HS-27A (cell line): Measurements from ENCODE around the gene CHST4.
"Not testable (repeated sequence)": the region's sequence is repeated elsewhere in the genome, so short reads cannot be mapped to it uniquely, and the experiment has no call there.

Experiments
- DNase-seq: peaks from one replicate; pipeline ENCODE4 v3.0.0-alpha.2; 2012; ENCODE audit warnings: low read depth, missing footprints

Gene CHST4

GRCh38 chr16:71524566-71525553 is 1.4 kb upstream of the CHST4 start:
- no peak for DNase-seq

DNA sequence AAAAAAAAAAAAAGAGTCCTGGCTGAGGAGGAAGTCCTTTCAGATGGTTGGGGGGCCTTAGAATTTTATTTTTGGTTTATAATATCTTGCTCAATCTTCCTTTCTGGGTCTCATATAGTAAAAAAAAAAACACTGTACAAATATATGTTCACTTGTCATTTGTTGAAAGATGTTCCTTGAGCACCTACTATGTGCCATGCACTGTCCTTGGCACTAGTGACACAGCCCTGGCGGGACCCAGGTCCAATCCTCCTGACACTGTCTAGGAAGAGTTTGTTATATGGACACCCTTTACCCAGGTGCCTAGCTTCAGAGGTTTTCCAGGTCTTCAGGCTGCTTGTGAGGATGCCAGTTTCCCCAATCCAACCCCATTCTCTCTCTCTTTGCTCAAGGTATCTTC is 2.0 kb downstream of the CHST4 start:
- no peak for DNase-seq

- no peak for DNase-seq
Observed at GRCh38 chr16:71528863-71529262, 2.6 kb downstream of the CHST4 start.

GRCh38 chr16:71532366-71532765 is 6.1 kb downstream of the CHST4 start:
- no peak for DNase-seq

DNA sequence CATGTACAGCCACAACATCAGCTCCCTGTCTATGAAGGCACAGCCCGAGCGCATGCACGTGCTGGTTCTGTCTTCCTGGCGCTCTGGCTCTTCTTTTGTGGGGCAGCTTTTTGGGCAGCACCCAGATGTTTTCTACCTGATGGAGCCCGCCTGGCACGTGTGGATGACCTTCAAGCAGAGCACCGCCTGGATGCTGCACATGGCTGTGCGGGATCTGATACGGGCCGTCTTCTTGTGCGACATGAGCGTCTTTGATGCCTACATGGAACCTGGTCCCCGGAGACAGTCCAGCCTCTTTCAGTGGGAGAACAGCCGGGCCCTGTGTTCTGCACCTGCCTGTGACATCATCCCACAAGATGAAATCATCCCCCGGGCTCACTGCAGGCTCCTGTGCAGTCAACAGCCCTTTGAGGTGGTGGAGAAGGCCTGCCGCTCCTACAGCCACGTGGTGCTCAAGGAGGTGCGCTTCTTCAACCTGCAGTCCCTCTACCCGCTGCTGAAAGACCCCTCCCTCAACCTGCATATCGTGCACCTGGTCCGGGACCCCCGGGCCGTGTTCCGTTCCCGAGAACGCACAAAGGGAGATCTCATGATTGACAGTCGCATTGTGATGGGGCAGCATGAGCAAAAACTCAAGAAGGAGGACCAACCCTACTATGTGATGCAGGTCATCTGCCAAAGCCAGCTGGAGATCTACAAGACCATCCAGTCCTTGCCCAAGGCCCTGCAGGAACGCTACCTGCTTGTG is 10.7 kb downstream of the CHST4 start:
- DNase-seq, result no peak

DNA sequence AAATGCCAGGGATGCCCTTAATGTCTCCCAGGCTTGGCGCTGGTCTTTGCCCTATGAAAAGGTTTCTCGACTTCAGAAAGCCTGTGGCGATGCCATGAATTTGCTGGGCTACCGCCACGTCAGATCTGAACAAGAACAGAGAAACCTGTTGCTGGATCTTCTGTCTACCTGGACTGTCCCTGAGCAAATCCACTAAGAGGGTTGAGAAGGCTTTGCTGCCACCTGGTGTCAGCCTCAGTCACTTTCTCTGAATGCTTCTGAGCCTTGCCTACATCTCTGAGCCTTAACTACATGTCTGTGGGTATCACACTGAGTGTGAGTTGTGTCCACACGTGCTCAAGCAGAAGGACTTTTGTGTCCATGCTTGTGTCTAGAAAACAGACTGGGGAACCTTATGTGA is 11.4 kb downstream of the CHST4 start:
- DNase-seq, result no peak

GRCh38 chr16:71542377-71542776 is 16.2 kb downstream of the CHST4 start:
- no peak for DNase-seq

- DNase-seq, result no peak
Observed at GRCh38 chr16:71547168-71547567, 20.9 kb downstream of the CHST4 start.

DNA sequence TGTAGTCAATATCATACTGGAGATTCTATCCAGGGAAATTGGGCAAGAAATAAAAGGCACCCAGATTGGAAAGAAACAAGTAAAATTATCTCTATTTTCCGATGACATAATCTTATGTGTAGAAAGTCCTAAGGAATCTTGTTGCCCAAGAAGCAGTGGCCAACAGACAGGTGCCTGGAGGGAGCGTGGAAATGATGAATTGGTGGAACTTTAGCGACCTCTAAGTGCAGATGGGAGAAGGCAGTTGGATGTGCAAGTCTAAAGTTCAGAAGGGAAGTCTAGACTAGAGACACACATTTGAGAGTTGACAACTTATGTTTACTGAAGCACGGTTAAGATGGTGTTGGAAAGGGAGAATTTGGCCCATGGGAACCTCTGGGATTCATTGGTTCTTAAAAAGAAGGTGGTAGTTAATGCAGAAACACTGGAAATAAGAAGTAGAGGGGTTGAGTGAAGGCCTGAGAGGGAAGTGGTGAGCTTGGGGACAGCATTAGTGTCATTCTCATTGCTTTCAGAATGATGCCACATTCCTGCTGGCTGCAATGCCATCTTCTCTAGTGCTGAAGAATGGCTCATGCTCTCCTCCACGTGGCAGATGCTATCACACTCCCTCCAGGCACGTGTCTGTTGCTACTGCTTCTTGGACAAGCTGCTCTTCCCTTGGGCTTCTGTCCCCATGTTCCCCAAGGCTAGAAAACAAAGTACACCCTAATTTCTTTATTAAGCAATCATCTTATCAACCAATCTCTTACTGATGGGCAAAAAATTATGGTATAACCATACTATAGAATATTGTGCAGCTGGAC is 26.7 kb downstream of the CHST4 start:
- no peak for DNase-seq

- DNase-seq, result no peak
Observed at GRCh38 chr16:71555230-71555891, 29.1 kb downstream of the CHST4 start.

- no peak for DNase-seq
Observed at GRCh38 chr16:71557299-71557698, 31.1 kb downstream of the CHST4 start.

DNA sequence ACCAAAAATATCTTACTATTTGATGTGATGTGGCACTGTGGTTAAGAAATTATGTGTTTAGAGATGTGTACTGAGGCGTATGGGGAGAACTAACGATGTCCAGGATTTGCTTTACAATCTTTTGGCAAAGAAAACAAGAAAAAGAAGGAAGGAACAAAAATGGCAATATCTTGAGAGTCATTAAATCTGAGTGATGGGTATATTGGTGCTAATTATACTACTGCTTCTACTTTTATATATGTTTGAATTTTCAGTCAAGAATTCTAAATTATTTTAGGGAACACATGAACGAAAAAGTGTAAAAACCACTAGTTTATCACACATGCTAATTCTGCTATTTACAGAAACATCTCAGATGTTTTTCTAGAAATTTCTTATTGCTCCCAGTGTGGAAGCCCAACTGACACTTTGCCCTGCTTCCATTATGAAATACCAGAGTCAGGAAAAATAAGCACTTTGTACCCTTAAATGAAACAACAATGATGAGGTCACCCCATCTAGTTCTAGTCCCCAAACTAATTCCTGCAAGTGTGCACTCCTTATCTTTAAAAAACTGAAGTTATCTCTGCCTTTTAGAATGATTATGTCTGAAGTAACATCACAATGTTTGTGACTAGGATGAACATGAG is 31.8 kb downstream of the CHST4 start:
- no peak for DNase-seq

DNA sequence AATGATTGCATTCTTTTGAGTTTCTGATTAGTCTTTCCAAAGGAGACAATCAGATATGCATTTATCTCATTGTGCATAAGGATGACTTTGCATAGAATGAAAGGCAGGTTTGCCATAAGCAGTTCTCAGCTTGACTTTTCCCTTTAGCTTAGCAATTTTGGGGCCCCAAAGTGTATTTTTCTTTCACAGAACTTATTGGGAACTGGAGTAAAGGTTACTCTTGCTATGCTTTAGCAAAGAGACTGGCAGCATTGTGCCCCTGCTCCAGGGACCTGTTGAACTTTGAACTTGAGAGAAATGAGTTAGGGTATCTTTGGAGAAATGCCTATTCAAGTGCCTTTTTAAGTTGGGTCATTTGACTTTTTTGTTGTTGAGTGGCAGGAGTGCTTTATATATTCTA is 33.6 kb downstream of the CHST4 start:
- no peak for DNase-seq

DNA sequence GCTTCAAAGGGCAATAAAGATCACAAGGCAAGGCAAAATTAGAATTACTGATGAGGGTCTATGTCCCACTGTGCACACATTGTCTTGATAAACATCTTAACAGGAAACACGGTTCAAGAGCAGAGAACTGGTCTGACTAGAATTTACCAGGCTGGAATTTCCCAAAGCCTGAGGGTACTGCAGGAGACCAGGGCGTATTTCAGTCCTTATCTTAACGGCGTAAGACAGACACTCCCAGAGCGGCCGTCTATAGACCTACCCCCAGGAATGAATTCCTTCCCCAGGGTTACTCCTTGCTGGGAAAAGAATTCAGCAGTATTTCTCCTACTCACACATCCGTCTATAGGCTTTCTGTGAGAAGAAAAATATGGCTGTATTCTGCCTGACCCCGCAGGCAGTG is 35.7 kb downstream of the CHST4 start:
- DNase-seq, result not testable (repeated sequence)

DNA sequence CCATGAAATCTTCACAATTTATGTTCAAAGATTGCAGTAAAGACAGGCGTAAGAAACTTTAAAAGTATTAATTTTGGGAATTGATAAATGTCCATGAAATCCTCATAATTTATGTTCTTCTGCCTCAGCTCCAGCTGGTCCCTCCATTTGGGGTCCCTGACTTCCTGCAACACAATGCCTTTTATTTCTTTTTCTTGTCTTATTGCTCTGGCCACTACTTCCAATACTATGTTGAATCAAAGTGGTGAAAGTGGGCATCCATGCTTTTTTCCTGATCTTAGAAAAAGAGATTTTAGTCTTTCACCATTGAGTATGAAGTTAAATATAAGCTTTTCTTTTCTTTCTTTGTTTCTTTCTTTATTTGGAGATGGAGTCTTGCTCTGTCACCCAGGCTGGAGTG is 36.3 kb downstream of the CHST4 start:
- no peak for DNase-seq

DNA sequence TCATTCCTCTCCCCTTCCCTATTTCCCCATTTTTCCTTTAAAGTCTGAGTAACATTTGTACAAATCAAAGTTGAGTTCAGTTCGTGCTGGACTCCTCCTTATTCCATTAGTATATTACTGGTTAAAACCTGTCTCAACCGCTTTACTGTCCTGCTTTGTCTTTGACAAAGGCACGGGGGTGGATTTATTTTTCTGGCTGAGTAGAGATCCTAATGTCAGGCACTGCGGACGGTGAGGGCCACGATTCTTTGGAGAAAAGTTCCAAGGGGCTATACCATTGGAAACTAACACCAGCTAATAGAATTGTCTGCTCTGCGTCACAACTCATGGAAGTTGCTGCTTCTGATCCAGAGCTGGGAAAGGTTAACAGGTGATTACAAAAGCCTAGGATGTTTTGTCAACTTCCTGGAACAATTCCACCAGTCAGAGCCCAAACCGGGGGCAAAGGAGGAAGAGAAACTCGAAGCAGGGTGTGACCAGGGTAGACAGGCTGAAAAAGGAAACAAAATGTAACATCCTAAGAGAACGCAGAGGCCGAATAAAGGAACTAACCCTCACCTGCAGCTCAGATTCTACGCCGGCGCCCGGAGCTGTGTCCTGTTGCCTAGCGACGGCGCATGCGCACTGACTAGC is 38.2 kb downstream of the CHST4 start:
- DNase-seq, result no peak

DNA sequence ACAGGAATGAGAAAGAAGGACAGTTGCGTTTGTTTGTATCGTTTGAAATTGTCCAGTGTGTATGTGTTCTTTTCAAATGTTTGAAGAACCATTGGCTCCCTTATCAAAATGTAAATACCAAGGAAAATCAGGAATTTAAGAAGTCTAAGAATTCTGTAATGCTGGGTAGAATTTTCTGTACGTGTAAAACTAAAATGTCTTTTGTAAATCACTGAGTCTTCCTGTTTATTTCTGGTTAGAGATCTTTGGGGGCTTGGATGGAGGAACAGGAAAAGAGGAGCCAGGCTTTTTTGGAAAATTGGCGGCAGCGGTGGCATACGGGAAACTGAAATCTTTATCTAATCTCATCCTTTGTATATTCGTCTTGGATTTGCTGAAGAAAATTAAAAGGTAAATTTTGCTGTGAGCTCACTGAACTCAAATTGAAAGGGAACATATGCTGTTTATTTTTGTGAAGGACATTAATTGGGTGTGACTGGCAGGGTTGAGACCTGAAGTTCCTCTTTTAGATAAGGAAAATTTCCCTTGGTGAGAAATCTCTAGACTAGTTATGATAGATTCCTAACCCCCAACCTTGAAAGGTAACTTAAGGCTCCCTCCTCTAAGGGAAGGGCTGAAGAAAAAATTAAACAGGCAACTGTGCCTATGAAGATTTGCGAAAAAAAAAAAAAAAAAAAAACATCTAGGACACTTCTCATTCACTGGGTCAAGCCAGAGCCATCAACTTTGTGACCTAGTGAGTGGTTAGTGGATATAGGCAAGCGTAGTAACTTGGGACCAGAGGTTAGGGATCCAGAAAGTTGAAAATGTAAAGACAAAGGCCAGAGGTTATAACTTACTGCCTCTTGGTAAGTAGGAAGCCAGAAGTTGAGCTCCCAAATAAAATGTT is 39.8 kb downstream of the CHST4 start:
- no peak for DNase-seq

- no peak for DNase-seq
Observed at GRCh38 chr16:71567931-71568330, 41.7 kb downstream of the CHST4 start.

- no peak for DNase-seq
Observed at GRCh38 chr16:71568551-71568950, 42.3 kb downstream of the CHST4 start.

- no peak for DNase-seq
Observed at GRCh38 chr16:71569621-71570020, 43.4 kb downstream of the CHST4 start.
